MM.1S (cell line): ENCODE measurements around the gene CDKN2A.

Experiments
- EZH2 ChIP-seq: fragments of 300-600 bp; sonication (generic); optimal IDR thresholded peaks from 2 replicates; pipeline ENCODE3; 2017; ENCODE audit warnings: low read depth, mild to moderate bottlenecking, antibody characterized with exemption, low read length, mixed read lengths
- EZH2phosphoT487 ChIP-seq: fragments of 300-600 bp; sonication (generic); IDR thresholded peaks from 2 replicates; pipeline ENCODE4 v1.6.1; 2018; ENCODE audit warnings: antibody characterized with exemption, low read length
- TF ChIP-seq, protein P1 (sequence below): fragments of 300-600 bp; sonication (generic); IDR thresholded peaks from 2 replicates; pipeline ENCODE4 v1.5.1; 2016; ENCODE audit warnings: antibody characterized with exemption, low read length, mixed read lengths

DNA sequence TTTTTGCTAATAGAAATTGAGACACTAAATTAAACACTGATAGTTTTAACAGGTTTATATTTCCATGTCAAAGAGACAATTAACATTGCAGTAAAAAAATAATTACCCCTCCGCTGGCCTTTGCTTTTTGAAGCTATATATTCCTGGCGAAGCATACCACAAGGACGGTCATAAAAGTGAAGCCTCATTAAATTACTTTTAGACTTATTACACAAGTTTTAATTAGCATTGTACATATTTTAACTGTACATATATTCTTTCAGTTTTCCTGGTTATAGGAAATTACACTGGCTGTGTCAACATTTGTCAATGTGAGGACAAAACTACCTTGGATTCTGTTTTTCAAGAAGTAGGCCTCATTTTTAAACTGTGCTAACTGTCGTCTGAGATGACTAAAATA lies 1.2 kb downstream of the CDKN2A start:
- TF ChIP-seq, protein P1, sequence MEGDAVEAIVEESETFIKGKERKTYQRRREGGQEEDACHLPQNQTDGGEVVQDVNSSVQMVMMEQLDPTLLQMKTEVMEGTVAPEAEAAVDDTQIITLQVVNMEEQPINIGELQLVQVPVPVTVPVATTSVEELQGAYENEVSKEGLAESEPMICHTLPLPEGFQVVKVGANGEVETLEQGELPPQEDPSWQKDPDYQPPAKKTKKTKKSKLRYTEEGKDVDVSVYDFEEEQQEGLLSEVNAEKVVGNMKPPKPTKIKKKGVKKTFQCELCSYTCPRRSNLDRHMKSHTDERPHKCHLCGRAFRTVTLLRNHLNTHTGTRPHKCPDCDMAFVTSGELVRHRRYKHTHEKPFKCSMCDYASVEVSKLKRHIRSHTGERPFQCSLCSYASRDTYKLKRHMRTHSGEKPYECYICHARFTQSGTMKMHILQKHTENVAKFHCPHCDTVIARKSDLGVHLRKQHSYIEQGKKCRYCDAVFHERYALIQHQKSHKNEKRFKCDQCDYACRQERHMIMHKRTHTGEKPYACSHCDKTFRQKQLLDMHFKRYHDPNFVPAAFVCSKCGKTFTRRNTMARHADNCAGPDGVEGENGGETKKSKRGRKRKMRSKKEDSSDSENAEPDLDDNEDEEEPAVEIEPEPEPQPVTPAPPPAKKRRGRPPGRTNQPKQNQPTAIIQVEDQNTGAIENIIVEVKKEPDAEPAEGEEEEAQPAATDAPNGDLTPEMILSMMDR: no peak
- TF ChIP-seq EZH2: no peak
- no peak for TF ChIP-seq EZH2phosphoT487
